GM21576 (cell line): ENCODE measurements around the gene GTPBP4.

Source experiments
- ATAC-seq: cut with Tn5 transposase; IDR thresholded peaks from one replicate; pipeline ENCODE4 v1.9.1; 2021; ENCODE audit warnings: mild to moderate bottlenecking, moderate library complexity; ENCODE audit not compliant: unreplicated experiment

The GTPBP4 gene

DNA sequence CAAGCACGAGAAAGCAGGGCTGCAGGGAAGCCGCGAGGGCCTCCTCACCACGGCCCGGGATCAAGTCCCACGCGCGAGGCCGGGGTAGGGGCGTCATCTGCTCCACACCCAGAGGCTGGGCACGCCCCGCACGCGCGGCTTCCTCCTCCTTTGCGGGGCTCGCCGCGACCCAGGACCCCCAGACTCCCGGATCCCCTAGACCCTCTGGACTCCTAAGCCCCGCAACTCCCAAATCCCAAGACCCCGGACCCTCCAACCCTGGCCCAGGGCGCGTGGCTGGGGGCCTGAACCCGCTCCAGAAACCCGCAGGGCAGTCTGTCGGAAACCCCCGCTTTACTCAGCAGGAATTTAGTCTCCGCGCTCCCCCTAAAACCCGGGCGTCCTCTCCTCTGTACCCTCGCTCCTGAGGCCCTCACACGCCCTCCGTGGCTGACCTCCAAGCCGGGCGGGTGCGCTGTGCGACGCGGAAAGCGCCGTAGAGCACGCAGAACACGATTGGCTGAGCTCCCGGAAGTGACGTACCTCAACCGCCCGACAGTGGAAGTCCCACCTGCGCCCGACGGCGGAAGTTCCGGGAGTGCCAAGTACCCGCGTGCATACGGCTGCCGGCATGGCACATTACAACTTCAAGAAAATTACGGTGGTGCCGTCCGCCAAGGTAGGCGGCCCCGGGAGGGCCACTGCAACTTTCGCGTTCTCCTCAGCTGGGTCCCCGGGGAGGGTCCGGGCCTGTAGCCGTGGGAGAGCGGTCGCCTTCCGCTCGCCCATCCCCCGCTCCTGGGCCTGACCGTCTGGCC is at the start of gene GTPBP4:
Gene GTPBP4, plus strand, starts transcription at position 565 of the 797 bp plus-strand sequence. Its CDS starts 46 bp downstream, at position 611.
- peak; percentile 96 for ATAC-seq

GRCh38 chr10:938941-939678 is 49.1 kb upstream of the GTPBP4 start:
- no peak for ATAC-seq

DNA sequence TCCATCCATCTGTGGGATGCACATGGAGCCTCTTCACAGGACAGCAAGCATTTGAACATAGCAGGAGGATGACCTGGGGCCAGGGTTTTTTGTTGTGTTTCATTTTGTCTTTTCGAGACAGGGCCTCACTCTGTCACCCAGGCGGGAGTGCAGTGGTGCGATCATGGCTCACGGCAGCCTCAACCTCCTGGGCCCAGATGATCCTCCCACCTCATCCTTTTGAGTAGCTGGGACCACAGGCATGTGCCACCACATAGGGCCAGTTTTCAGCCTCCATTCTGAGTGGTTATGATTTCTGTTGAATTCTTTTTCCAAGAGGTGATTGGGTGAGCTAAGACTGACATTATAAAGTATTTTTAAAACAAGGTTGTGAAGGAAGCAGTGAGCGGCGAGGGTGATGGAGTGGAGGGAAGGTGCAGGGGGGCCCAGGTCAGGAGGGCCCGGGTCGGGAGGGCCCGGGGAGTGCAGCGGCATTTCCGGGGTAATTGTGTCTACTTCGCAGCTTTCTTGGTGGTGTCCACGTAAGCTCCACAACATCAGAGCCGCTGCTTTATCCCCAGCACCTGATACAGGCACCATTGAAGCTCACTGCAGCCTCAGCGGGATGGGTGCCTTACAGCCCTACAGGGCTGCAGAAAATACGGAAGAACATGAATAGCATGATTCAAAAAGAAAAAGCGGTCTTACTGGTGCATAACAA is 44.8 kb upstream of the GTPBP4 start:
- ATAC-seq = peak; percentile 32

DNA sequence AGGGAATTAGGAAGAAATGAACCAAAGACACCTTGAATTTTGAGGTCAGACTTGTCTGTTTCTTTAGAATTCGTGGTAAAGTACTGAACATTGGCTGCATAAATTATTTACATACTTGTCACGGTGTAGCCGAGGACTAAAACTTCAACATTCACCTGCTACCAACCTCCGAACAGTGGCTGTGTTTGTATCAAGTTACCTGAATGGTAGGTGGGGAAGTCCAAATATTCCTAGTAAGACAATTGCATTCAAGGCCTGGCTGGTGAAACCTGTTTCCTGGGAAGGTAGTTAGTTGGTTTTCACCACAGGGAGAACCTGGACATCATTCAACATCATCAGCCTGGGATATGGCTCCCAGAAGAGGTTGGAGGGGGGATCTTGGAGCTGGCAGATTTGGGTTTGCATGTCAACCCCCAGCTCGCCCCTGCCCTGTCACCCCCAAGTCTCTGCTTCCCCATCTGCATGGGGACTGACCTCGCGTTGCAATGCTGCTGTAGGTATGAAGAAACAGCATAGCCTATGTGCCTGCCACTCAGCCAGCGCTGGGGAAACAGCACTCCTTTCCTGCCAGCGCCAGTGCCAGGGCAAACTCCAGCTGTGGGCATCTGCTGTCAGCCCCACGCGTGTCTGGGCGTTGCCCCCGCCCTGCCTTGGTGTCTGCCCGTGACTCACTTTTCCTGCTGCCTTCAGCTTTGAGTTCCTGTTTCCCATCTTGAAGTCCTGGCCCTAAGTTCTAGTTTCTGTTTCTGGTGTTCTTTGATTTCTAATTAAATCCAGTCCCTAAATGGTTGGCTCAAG is 44.0 kb upstream of the GTPBP4 start:
- peak; percentile 36 for ATAC-seq

DNA sequence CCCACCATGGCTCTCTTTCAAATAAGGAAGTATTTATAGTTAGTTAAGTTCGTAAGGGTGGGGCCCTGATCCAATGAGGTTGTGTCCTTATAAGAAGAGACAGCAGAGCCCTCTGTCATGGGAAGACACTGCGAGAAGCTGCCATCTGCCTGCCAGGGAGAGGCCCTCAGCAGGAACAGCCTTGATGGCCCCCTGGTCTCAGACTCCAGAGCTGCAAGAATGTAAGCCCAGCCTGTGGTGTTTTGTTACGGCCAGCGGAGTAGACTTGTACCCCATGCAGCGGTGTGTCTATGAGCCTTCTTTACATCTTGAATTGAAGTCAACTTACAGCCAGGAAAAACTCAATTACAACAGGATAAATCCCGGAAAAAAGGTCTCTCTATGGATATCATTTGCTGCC is 42.5 kb upstream of the GTPBP4 start:
- no peak for ATAC-seq

DNA sequence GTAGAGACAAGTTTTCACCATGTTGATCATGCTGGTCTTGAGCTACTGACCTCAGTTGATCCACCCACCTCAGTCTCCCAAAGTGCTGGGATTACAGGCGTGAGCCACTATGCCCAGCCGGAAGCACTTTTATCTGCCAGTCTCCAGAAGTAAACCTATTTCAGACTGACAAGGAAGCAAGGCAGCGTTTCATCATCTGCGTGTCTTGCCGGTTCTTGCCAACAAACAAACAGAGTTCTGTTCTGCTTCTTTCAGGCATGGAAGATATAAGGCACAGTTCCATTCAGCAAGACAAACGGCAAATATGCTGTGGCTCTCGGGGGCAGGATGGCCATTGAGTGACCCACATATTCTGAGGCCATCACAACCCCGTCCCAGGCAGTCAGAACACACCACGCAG is 41.2 kb upstream of the GTPBP4 start:
- ATAC-seq = no peak

GRCh38 chr10:947881-948280 is 40.4 kb upstream of the GTPBP4 start:
- ATAC-seq = no peak

- no peak for ATAC-seq
These were observed 39.9 kb upstream of the GTPBP4 start for GRCh38 chr10:948347-948746.

- ATAC-seq = no peak
These were observed 38.8 kb upstream of the GTPBP4 start for GRCh38 chr10:949446-949845.

GRCh38 chr10:953836-954235 is 34.4 kb upstream of the GTPBP4 start:
- no peak for ATAC-seq

DNA sequence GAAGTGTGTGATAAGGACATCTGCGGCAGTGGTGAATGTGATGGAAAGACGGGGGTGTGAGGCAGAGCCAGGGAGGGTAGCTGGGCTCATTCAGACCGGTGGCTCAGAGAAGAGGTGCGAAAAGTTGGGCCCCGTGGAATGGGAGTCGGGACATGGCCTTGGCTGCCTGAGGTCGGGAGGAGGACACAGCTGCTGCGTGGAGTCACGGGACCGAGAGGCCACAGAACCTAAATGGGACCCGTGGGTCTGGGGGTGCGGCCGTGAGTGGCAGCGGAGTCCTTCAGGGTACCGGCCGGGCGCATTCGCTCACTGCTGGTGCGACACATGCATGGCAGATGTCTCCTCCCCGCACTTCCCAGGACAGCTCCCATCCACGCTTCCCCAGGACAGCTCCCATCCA is 33.8 kb upstream of the GTPBP4 start:
- no peak for ATAC-seq

- no peak for ATAC-seq
These were observed 33.0 kb upstream of the GTPBP4 start for GRCh38 chr10:955127-955819.

DNA sequence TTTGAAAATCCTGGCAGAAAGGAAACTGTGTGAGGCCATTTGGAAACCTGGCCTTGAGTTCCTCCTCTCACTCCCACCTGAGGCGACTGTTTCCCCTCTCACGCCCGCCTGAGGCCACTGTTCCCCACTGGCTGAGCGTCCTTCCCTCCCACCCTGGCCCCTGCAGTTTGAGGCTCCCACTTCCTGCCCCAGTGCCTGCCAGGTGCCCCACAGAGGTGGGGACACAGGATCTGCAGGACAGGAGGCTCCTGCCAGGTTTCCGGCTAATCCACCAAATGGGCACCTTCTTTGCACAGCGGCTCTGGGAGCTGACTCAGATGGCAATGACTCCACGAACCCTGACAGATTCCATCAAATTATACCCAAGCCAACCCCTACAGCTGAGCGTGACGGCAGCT is 32.4 kb upstream of the GTPBP4 start:
- no peak for ATAC-seq

GRCh38 chr10:958106-958505 is 30.1 kb upstream of the GTPBP4 start:
- ATAC-seq = no peak

- ATAC-seq = no peak
These were observed 29.4 kb upstream of the GTPBP4 start for GRCh38 chr10:958856-959255.

DNA sequence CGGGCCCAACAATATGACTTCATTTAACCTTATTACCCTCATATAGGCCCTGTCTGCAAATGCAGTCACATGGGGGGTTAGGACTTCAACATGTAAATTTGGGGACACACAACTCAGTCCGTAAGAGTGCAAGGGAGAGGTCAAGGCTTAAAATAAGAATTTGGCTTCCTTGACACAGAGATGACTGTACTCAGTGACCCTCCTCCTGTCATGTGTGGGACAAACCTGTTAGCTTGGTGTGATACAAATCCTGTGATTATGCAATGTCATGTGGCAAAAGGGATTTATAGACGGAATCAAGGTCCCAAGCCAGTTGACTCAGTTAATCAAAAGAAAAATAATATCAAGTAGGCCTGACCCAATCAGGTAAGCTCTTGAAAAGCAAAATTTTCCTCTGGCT is 25.9 kb upstream of the GTPBP4 start:
- no peak for ATAC-seq

- ATAC-seq = no peak
These were observed 25.0 kb upstream of the GTPBP4 start for GRCh38 chr10:963186-963585.

DNA sequence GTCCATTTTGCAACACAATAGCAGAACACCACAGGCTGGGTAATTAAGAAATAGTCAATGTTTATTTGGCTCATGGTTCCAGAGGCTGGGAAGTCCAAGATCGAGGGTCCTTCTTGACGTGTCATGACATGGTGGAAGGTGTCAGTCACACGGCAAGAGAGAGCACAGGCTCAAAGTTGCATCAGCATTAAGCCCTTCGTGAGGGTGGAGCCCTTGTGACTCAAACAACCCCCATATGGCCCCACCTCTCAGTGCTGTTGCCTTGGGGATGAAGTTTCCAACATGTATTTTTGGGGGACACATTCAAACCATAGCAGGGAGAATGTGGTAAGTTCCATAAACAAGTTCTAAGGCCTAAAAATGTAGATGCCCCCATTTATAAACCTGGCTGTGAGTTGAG is 24.6 kb upstream of the GTPBP4 start:
- ATAC-seq = no peak

- ATAC-seq = no peak
These were observed 23.8 kb upstream of the GTPBP4 start for GRCh38 chr10:964321-964987.

DNA sequence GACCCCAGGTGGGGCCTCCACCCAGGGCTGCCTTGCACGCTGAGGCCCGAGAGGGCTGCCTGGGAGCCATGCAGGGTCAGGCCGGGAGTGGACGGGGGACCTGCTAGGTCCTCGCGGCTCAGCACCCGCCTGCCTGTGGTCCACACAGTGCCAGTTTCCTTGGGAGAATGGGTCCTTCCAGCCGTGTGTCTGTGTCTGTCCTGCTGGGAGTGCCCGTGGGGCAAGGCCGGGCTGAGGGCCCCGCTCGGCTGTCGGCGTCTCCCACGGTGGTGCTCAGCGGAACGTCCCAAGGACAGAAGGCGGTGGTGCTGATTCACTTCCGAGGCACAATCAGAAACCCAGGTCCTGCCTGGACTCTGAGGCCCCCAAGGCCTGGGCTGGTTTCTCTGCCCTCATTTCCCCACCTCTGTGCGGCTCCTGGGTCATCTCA is 23.2 kb upstream of the GTPBP4 start:
- ATAC-seq = no peak
